IPS DF 6.9 (cell line): Measurements from ENCODE around the gene ZNF581.

Source experiments
- DNase-seq: peaks from one replicate; pipeline ENCODE4 v3.0.0-alpha.2; 2013; ENCODE audit warnings: low read depth, low spot score
- H3K27ac ChIP-seq: one replicate; pipeline ENCODE4 v1.5.1; 2013; ENCODE audit warnings: low read length, control low read depth
- H3K27me3 ChIP-seq: 2 replicates; pipeline ENCODE4 v1.6.1; 2013; ENCODE audit warnings: mild to moderate bottlenecking, low read length; ENCODE audit not compliant: control insufficient read depth, insufficient read depth
- H3K36me3 ChIP-seq: 2 replicates; pipeline ENCODE4 v1.6.1; 2013; ENCODE audit warnings: low read length; ENCODE audit not compliant: control insufficient read depth, insufficient read depth
- H3K4me1 ChIP-seq: 2 replicates; pipeline ENCODE4 v1.6.1; 2013; ENCODE audit warnings: low read length; ENCODE audit not compliant: control insufficient read depth, insufficient read depth
- H3K4me3 ChIP-seq: 2 replicates; pipeline ENCODE4 v1.5.1; 2013; ENCODE audit warnings: mild to moderate bottlenecking, low read length
- H3K9me3 ChIP-seq: 2 replicates; pipeline ENCODE4 v1.6.1; 2013; ENCODE audit warnings: low read length, inconsistent platforms; ENCODE audit not compliant: control insufficient read depth, insufficient read depth
- WGBS: extraction: QIAGEN DNeasy Blood & Tissue Kit; methylation state at CpG from one replicate; pipeline ENCODE4 v1.1.7; 2013; ENCODE audit warnings: mixed read lengths, missing lambda C conversion rate; ENCODE audit not compliant: insufficient read length, insufficient coverage; 5-methylcytosine and 5-hydroxymethylcytosine counted together

ZNF581 gene, protein sequence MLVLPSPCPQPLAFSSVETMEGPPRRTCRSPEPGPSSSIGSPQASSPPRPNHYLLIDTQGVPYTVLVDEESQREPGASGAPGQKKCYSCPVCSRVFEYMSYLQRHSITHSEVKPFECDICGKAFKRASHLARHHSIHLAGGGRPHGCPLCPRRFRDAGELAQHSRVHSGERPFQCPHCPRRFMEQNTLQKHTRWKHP

DNA sequence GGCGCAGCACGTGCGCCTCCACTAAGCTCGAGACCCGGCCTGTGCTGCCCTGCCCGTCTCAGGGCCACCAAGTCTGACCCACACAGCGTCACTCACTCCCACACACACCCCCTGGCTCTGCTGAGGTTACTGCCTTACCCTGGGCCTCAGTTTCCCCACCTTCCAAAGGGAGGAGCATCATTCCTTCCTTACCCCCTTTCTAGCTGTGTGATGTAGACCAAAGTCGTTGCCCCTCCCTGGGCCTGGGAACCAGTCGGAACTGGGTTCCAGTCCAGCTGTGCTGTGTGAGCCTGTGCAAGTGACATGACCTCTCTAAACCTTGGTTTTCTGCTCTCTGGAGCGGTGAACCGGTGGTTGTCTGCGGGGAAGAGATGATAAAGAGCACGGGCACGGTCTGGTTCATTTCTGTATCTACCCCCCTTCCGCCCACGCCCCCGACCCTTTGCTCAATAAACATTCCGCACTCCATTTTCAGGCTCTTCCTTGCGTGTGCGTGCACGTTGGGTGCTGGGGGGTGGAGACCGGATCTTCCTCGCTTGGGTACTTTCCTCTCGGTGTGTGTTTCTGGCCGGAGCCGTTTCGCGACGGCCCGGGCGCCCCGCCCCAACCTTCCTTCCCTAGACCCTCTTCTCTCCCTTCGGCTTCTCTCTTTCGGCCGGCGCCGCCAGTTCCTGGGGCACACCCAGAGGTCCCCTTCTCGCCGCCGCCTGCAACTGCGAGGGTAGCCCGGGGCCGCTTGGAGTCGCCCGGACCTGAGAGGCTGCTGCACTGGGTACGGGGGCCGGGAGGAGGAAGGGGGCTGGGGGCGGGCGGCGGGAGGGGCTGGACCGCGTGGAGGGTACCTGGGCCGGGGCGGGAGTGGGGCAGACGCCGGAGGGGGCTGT, at the start of gene ZNF581:
Gene ZNF581, plus strand, starts transcription at position 647 of the 884 bp plus-strand sequence. CDS start 923 bp downstream, outside the sequence.
- WGBS, result no CpG with 5 or more reads among the region's 56 CpGs
- H3K9me3 ChIP-seq, result no peaks in the 10 kb centered on the region
- DNase-seq, result no peak
- peaks cover 8% of the 10 kb centered on the region for H3K36me3 ChIP-seq
- H3K27me3 ChIP-seq, result no peaks in the 10 kb centered on the region
- 0 out of 2 replicates have a peak, but pooled peaks cover 1% of the 10 kb centered on the region for H3K4me1 ChIP-seq
- peak within 1 kb of the TSS; percentile 82 for H3K4me3 ChIP-seq
- H3K27ac ChIP-seq, result no peak within 1 kb of the TSS

DNA sequence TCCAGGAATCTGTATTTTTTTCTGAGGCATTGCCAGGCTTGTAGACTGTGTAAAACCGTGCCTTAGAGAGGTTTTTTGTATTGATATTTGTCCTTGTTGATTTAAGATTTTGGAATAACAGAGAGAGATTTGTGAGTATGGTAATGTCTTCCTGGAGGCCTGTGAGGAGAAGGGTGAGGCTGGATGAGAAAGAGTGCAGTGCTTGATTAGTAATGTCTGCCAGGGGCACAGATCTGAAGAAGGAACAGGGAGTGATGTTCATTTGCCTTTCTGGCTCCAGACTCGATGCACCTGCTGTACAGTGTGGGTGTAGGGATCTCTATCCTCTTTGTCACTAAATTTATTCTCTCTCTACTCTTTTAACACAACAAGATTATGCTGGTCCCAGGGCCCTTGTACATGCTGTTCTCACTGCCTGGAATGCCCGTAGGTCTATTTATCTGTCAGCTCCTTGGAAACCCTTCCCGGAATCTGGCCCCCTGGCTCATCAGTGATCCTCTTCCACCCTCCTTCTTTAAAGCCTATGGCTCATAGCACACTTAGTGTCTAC, 48.4 kb upstream of the ZNF581 start:
- WGBS, result no CpG with 5 or more reads among the region's 4 CpGs

DNA sequence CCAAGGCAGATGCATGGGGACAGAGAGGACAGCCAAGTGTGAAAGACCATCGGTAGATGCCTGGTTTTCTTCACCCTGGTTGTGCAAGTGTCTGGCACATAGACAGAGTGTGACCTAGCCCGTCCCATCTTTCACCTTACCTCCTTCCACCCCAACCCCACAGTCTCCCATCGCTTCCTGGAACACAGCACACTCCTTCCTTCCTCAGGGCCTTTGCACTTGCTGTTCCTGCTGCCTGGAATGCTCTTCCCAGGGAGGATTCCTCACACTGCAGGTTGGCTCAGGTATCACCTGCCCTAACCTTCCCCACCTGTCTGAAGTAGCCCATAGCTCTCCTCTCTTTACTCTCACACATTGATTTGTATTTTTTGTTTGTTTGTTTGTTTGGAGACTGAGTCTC, 47.1 kb upstream of the ZNF581 start:
- Histone ChIP-seq H3K9me3 (no peaks in the 10 kb centered on the region), H3K27ac (no peak overlapping the region), H3K4me3 (no peak overlapping the region), H3K27me3 (no peaks in the 10 kb centered on the region), H3K4me1 (peaks cover 2% of the 10 kb centered on the region), H3K36me3 (no peaks in the 10 kb centered on the region; the same call in 1 of the 2 replicates)
- no peak for DNase-seq
- no CpG with 5 or more reads among the region's 3 CpGs for WGBS

More for the DNA sequence above, 48.4 kb upstream of the ZNF581 start:
- no peaks in the 10 kb centered on the region; the same call in 1 of the 2 replicates for H3K36me3 ChIP-seq
- no peak for DNase-seq
- H3K9me3 ChIP-seq, result no peaks in the 10 kb centered on the region
- H3K27me3 ChIP-seq, result no peaks in the 10 kb centered on the region
- peaks cover 4% of the 10 kb centered on the region for H3K4me1 ChIP-seq
- H3K4me3 ChIP-seq, result no peak overlapping the region
- no peak overlapping the region for H3K27ac ChIP-seq

DNA sequence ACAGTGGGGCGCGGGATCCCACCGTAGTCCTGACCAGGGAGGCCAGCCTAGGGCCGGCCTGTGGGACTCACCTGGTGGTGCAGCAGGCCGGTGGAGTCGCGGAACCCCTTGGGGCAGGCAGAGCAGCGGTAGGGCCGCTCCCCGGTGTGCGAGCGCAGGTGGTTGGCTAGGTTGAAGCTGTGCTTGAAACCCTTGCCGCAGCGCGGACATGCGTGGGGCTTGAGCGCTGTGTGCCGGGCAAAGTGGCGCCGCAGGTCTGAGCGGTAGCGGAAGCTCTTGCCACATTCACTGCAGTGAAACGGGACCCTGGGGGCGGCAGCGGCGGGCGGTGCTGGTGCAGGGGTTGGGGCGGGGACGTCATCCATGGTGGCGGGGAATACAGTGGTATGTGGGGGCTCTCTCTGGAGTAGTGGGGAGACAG, 45.9 kb upstream of the ZNF581 start:
- H3K9me3 ChIP-seq, result no peaks in the 10 kb centered on the region
- no peak overlapping the region for H3K4me3 ChIP-seq
- H3K27ac ChIP-seq, result no peak overlapping the region
- WGBS, result no CpG with 5 or more reads among the region's 30 CpGs
- no peaks in the 10 kb centered on the region; the same call in 1 of the 2 replicates for H3K36me3 ChIP-seq
- H3K27me3 ChIP-seq, result no peaks in the 10 kb centered on the region
- no peak for DNase-seq
- peaks cover under 1% of the 10 kb centered on the region for H3K4me1 ChIP-seq

DNA sequence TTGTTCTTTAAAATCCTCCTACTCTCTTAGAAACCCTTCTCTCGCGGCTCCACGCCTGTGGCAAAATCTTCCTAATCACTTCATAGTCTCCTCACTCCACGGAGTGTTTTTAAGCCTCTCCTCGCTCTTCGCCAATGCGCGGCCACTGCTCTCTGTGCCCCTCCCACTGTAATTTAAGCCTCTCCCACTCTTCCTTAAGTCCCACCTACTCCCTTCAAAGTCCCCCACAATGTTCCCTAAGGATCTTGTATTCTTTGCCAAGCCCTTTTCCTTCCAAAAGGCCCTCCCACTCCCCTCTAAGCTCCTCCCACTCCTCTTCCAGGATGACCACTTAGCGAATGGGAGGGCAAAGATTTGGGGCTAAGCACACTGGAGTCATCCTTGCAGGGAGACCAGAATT, 45.4 kb upstream of the ZNF581 start:
- DNase-seq, result no peak

DNA sequence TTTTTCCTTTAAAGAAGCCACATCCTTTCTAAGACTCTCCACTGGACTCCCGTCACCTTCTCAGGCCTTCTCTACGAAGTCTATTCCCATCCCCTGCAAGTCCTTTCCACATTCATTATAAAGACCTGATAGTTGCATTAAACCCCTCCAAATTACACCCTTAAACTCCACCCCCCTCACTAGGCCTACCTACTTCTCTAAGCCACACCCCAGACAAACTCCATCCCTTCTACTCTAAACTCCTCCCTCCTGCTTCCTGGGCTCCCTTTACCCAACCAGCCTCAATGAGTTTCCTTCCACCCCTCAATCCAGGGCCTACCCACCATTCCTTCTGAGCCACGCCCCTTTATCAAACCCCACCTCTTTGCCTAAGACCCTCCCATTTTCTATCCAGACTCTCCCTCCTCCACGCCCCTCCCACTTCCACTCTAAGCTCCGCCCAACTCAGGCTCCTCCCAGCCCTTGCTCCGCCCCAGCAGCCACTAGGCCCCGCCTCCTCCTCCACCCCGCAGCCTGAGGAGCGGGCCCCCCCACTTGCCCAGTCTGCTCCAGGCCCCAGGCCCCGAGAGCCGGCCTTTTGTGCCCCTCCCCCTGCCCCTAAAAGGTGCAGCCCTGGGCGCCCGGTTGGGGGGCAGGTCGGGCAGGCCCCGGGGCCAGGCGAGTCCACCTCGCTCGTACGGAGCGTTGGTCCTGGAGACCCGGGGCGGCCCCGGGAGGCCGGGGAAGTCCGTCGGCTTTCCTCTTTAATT, 44.6 kb upstream of the ZNF581 start:
- Histone ChIP-seq H3K27me3 (no peaks in the 10 kb centered on the region), H3K36me3 (no peaks in the 10 kb centered on the region), H3K4me1 (peaks cover 1% of the 10 kb centered on the region), H3K27ac (no peak overlapping the region), H3K9me3 (no peaks in the 10 kb centered on the region), H3K4me3 (peak overlapping the region; percentile 68; the same call in 1 of the 2 replicates)
- WGBS, result no CpG with 5 or more reads among the region's 26 CpGs
- peak; percentile 94 for DNase-seq

More for the DNA sequence above, 45.4 kb upstream of the ZNF581 start:
- Histone ChIP-seq H3K36me3 (no peaks in the 10 kb centered on the region), H3K9me3 (no peaks in the 10 kb centered on the region), H3K4me1 (no peaks in the 10 kb centered on the region; the same call in none of the 2 replicates), H3K27me3 (no peaks in the 10 kb centered on the region), H3K27ac (no peak overlapping the region), H3K4me3 (no peak overlapping the region)
- no CpG with 5 or more reads among the region's 9 CpGs for WGBS

DNA sequence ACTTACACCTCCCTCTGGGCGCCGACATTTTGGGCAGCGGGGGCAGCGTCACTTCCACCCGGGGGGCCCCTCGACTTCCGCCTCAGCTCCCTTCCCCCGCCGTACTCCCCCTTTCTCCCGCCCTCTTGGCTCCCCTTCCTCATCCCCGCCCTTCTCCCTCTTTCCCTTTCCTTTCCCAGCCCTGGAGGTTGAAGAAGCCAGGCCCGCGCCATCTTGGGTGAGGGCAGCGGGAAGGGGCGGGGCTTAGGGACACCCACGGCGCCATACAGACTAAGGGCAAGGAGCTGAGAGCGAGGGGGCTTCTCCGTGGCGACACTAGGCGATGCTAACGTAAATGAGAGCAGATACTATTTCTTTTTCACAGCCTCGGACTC, 44.0 kb upstream of the ZNF581 start, which contains the start of gene FIZ1:
Gene FIZ1, minus strand, starts transcription at position 50 of the 374 bp plus-strand sequence. CDS start 1,652 bp downstream, outside the sequence.
- Histone ChIP-seq H3K27me3 (no peaks in the 10 kb centered on the region), H3K36me3 (no peaks in the 10 kb centered on the region), H3K27ac (no peak within 1 kb of the TSS), H3K4me3 (peak within 1 kb of the TSS; percentile 68; the same call in 1 of the 2 replicates), H3K4me1 (peaks cover 1% of the 10 kb centered on the region), H3K9me3 (no peaks in the 10 kb centered on the region)
- WGBS, result no CpG with 5 or more reads among the region's 23 CpGs
- DNase-seq, result no peak

DNA sequence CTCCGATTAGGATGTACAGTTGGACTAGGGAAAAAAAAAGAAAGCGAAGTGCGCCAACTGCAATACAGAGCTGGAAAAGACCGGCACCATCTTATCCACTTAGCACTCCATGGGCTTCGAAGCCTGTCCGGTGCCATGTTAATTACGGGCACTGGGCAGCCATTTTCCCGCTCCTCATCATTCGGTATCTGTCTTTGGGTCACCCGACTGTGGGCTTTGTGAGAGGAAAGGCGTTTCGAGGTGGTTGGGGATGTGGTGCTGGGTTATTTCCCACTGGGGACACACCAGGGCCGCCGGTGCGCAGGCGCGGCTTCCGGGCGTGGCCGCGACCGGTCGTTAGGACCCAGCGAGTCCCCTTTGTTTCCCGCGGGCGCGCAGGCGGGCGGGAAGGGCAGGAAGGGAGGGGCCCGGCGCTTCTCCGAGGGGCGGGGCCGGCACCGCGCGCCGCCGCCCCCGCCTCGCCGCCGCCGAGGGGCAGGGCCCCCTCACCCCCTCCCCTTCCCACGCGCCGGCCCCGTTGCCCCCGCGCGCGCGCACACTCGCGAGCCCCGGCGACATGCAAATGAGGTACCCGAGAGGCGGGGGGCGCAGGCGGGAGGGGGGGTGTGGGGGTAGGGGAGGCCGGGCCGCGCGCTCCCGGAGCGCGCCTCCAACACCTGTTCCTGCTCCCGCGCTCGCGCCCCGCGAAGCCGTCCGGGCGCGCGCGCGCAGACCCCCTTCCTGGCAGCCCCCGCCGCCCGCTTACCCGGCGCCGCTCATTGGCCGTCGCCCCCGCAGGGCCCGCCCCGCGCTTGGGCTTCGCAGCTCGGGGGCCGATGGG, 43.4 kb upstream of the ZNF581 start, which contains the start of gene ZNF524:
Gene ZNF524, plus strand, starts transcription at position 447 of the 820 bp plus-strand sequence. CDS start 1,825 bp downstream, outside the sequence.
- Histone ChIP-seq H3K9me3 (no peaks in the 10 kb centered on the region), H3K4me3 (peak within 1 kb of the TSS; percentile 68; the same call in 1 of the 2 replicates), H3K27me3 (no peaks in the 10 kb centered on the region), H3K27ac (no peak within 1 kb of the TSS), H3K4me1 (peaks cover 1% of the 10 kb centered on the region), H3K36me3 (no peaks in the 10 kb centered on the region)
- DNase-seq, result no peak
- WGBS, result no CpG with 5 or more reads among the region's 97 CpGs

DNA sequence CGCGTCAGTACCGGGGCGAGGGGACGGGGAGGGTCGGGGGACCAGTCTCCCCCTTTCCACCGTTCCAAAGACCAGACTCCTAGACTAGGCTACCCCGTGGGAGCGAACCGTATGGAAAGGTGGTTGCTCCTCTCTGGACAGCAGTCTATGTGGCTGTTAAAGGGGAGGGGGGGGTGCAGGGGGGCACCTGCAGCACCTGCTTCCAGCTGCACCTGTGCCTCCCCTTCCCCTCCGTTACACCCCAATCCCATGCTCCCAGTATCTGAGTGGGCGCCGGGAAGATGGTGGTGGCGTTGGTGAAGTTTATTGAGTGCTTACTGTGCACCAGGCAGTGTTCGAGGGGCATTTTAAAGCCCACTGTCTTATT, 42.8 kb upstream of the ZNF581 start:
- no peaks in the 10 kb centered on the region for H3K27me3 ChIP-seq
- H3K36me3 ChIP-seq, result no peaks in the 10 kb centered on the region
- no peak overlapping the region for H3K27ac ChIP-seq
- no CpG with 5 or more reads among the region's 15 CpGs for WGBS
- no peak for DNase-seq
- peaks cover 1% of the 10 kb centered on the region for H3K4me1 ChIP-seq
- H3K4me3 ChIP-seq, result peak overlapping the region; percentile 68; the same call in 1 of the 2 replicates
- H3K9me3 ChIP-seq, result no peaks in the 10 kb centered on the region
